NB4 (cell line): ENCODE data around the gene GPR142.

Experiments used
- POLR2A ChIP-seq: IDR thresholded peaks from 2 replicates; pipeline ENCODE4 v1.6.1; 2011; ENCODE audit warnings: mild to moderate bottlenecking; ENCODE audit not compliant: insufficient read length; ENCODE audit errors: extremely low read depth
- TF ChIP-seq, protein P1 (sequence below): IDR thresholded peaks from one replicate; pipeline ENCODE4 v1.5.1; 2012; ENCODE audit warnings: low read depth, low read length

DNA sequence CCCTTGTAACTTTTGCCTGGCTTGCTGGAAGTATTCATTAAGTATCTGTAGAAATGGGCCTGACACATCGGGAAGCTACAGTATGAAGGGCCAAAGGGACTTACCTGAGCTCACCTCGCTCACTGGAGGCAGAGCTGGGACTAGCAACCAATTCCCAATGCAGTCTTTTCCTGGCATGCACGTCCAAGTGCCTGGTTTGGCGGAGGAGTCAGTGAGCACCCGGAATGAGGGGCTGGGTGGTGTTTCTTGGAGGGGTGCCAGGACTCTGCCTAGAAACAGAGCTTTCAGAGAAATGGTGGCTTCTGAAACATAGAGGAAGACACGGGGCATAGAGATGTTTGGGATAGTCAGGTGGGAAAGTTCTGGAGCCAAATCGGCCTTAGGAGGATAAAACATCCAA lies 46.2 kb downstream of the GPR142 start:
- no peak for TF ChIP-seq POLR2A
- TF ChIP-seq, protein P1, sequence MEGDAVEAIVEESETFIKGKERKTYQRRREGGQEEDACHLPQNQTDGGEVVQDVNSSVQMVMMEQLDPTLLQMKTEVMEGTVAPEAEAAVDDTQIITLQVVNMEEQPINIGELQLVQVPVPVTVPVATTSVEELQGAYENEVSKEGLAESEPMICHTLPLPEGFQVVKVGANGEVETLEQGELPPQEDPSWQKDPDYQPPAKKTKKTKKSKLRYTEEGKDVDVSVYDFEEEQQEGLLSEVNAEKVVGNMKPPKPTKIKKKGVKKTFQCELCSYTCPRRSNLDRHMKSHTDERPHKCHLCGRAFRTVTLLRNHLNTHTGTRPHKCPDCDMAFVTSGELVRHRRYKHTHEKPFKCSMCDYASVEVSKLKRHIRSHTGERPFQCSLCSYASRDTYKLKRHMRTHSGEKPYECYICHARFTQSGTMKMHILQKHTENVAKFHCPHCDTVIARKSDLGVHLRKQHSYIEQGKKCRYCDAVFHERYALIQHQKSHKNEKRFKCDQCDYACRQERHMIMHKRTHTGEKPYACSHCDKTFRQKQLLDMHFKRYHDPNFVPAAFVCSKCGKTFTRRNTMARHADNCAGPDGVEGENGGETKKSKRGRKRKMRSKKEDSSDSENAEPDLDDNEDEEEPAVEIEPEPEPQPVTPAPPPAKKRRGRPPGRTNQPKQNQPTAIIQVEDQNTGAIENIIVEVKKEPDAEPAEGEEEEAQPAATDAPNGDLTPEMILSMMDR = no peak
